Right lobe of liver (tissue), 6 donors: ENCODE data around the gene PIMREG. TPM values are rescaled to one million over a fixed set of nuclear protein-coding genes. Genes with fewer than 3 reads are reported as not detected.

ENCODE experiments used
- ATAC-seq, 4 donors: fragments of 200-7000 bp; cut with Tn5 transposase; one replicate each; pipeline ENCODE4 v1.9.1; 2020; ENCODE audit warnings: mild to moderate bottlenecking in 4 of 4, moderate library complexity in 4 of 4
- DNase-seq, 3 donors: peaks; one replicate each; pipeline ENCODE4 v3.0.0-alpha.2; 2020
- H3K27ac ChIP-seq, 3 donors: fragments of 200-600 bp; one replicate each; pipeline ENCODE4 v1.8.0; 2022
- H3K27me3 ChIP-seq, 2 donors: fragments of 200-600 bp; one replicate each; pipeline ENCODE4 v1.8.0; 2022
- H3K36me3 ChIP-seq, 4 donors: fragments of 200-600 bp; sonication (generic) in 1 of 4; one replicate each; pipeline versions ENCODE4 v1.5.1 to v1.8.0; 2017 to 2022; ENCODE audit warnings: control low read depth in 1 of 4
- H3K4me1 ChIP-seq, 4 donors: fragments of 200-600 bp; sonication (generic) in 1 of 4; one replicate each; pipeline versions ENCODE4 v1.5.1 to v1.8.0; 2017 to 2022; ENCODE audit warnings: control low read depth in 1 of 4
- H3K4me3 ChIP-seq, 3 donors: fragments of 200-600 bp; one replicate each; pipeline ENCODE4 v1.8.0; 2022
- H3K9me3 ChIP-seq, 4 donors: fragments of 200-600 bp; sonication (generic) in 1 of 4; one replicate each; pipeline versions ENCODE4 v1.5.1 to v1.8.0; 2017 to 2022; ENCODE audit warnings: control low read depth in 1 of 4
- CTCF ChIP-seq, 4 donors: fragments of 200-600 bp in 3 of 4; fragments of 450-650 bp in 1 of 4; IDR thresholded peaks; one replicate each; pipeline versions ENCODE4 v1.5.1 to v1.8.0; 2016 to 2022; ENCODE audit warnings: antibody characterized with exemption in 4 of 4, mild to moderate bottlenecking in 2 of 4
- POLR2A ChIP-seq: fragments of 450-650 bp; IDR thresholded peaks from one replicate; pipeline ENCODE4 v1.6.1; 2017; ENCODE audit warnings: antibody characterized with exemption, mild to moderate bottlenecking
- WGBS: methylation state at CpG from one replicate; pipeline ENCODE4 v1.1.6; 2018; ENCODE audit warnings: low coverage, low lambda C conversion rate; ENCODE audit not compliant: insufficient coverage; ENCODE audit errors: missing lambda C conversion rate; 5-methylcytosine and 5-hydroxymethylcytosine counted together
- intact Hi-C, 2 donors: fragments of 100-400 bp; cut with DNase I; formaldehyde crosslinking; loops; one replicate each; pipeline versions ENCODE4 v1.11.2 to v1.14.1; 2022
- total RNA-seq, 6 experiments: library from RNA; depleted of rRNA in 2 of 6; stranded (reverse); fragments of >200 nt in 2 of 6; fragmentation: NEBNext Ultra II Directional in 3 of 6; extraction: Animal tissue kit (Norgen Biotek cat#: 25700) in 3 of 6; gene quantifications; one replicate each; pipeline versions ENCODE4 v1.1.0 to v1.2.4, GENCODE V29; 2016 to 2023
- donor health status: DM: no; HTN: yes; CAD: no.
- donor health status: DM: no; HTN: no; CAD: no.
- donor health status: DM: no; HTN: no; CAD: no.
- donor health status: DM: no; HTN: yes; CAD: no.
- donor health status: DM: no; HTN: yes; CAD: no.

The PIMREG gene
- total RNA-seq, 6 experiments from 2014 or later, result 0.18 to 0.37 TPM; not detected in 4

- no peak for ATAC-seq
- H3K9me3 ChIP-seq, result no peaks in the 10 kb centered on the region
- H3K27ac ChIP-seq, result no peak within 1 kb of the TSS
- no peak for DNase-seq
- H3K36me3 ChIP-seq, result no peaks in the 10 kb centered on the region
- WGBS, result 73% methylated on average over 12 of the region's 16 CpGs
- H3K4me3 ChIP-seq, result no peak within 1 kb of the TSS
- H3K4me1 ChIP-seq, result no peaks in the 10 kb centered on the region
- intact Hi-C loops, result no loop called here
- no peaks in the 10 kb centered on the region for H3K27me3 ChIP-seq
- TF ChIP-seq CTCF (IDR thresholded peaks at IDR 0.05), result no peak
- no peak for TF ChIP-seq POLR2A
Observed at GRCh38 chr17:6435051-6435450, 9.2 kb upstream of the PIMREG start, which contains the start of gene AIPL1. AIPL1 (minus strand) TSS chr17:6435121; CDS start chr17:6435104, 17 bp downstream.

GRCh38 chr17:6435968-6436367 is 8.3 kb upstream of the PIMREG start:
- peak; percentile 91 to 99 (median 96) for ATAC-seq
- Histone ChIP-seq H3K4me3 (no peak overlapping the region), H3K9me3 (no peaks in the 10 kb centered on the region), H3K27ac (no peak overlapping the region), H3K4me1 (no peaks in the 10 kb centered on the region), H3K36me3 (no peaks in the 10 kb centered on the region), H3K27me3 (no peaks in the 10 kb centered on the region)
- intact Hi-C loops, result no loop called here
- peak in 2 of 3 donors; percentile 61 to 67 for DNase-seq
- TF ChIP-seq CTCF (IDR thresholded peaks at IDR 0.05) (peak; percentile 67 to 80 (median 78)), POLR2A (no peak)
- WGBS, result 0% methylated on average over 6 of the region's 9 CpGs

- no peaks in the 10 kb centered on the region for H3K27me3 ChIP-seq
- H3K36me3 ChIP-seq, result no peaks in the 10 kb centered on the region
- no peak overlapping the region for H3K27ac ChIP-seq
- TF ChIP-seq POLR2A, result no peak
- no peak for TF ChIP-seq CTCF (IDR thresholded peaks at IDR 0.05)
- H3K4me3 ChIP-seq, result no peak overlapping the region
- ATAC-seq (no peak), DNase-seq (no peak)
- intact Hi-C loops, result no loop called here
- H3K4me1 ChIP-seq, result no peaks in the 10 kb centered on the region
- 27% methylated on average over 2 of the region's 4 CpGs for WGBS
- H3K9me3 ChIP-seq, result no peaks in the 10 kb centered on the region
Observed at GRCh38 chr17:6437466-6437865, 6.8 kb upstream of the PIMREG start.

- Histone ChIP-seq H3K4me3 (no peak overlapping the region), H3K4me1 (no peaks in the 10 kb centered on the region), H3K36me3 (no peaks in the 10 kb centered on the region), H3K27ac (no peak overlapping the region), H3K27me3 (peaks cover 0 to under 1% of the 10 kb centered on the region in 2 donors), H3K9me3 (no peaks in the 10 kb centered on the region)
- TF ChIP-seq CTCF (IDR thresholded peaks at IDR 0.05) (no peak), POLR2A (no peak)
- ATAC-seq (no peak), DNase-seq (no peak)
- intact Hi-C loops, result no loop called here
- 32% methylated on average over 3 of the region's 3 CpGs for WGBS
Observed at GRCh38 chr17:6437956-6438355, 6.3 kb upstream of the PIMREG start.

- TF ChIP-seq POLR2A (no peak), CTCF (IDR thresholded peaks at IDR 0.05) (no peak)
- no peak for ATAC-seq
- Histone ChIP-seq H3K27ac (no peak overlapping the region), H3K4me3 (no peak overlapping the region), H3K36me3 (no peaks in the 10 kb centered on the region), H3K4me1 (peaks cover 0 to 5% (median 0%) of the 10 kb centered on the region in 4 donors), H3K9me3 (no peaks in the 10 kb centered on the region), H3K27me3 (peaks cover 0 to 5% of the 10 kb centered on the region in 2 donors)
- intact Hi-C loops, result no loop called here
- no peak for DNase-seq
- WGBS, result 44% methylated on average over 3 of the region's 4 CpGs
Observed at GRCh38 chr17:6439951-6440350, 4.3 kb upstream of the PIMREG start.
